Spleen (tissue), 7 donors: Measurements from ENCODE around the gene MARK2.

Experiments used
- CTCF ChIP-seq, 11 experiments: fragments of 200-600 bp in 7 of 11; fragments of 450-650 bp in 4 of 11; sonication (generic) in 4 of 11; IDR thresholded peaks in 8 of 11; conservative IDR thresholded peaks in 3 of 11; 1 replicate in 7 of 11; 2 replicates in 4 of 11; pipeline versions ENCODE4 v1.4.0 to v1.8.0; 2016 to 2021; ENCODE audit warnings: antibody characterized with exemption in 11 of 11, inconsistent platforms in 4 of 11, mild to moderate bottlenecking in 1 of 11
- POLR2A ChIP-seq, 3 donors: fragments of 450-650 bp; IDR thresholded peaks; one replicate each; pipeline ENCODE4 v1.5.1; 2017; ENCODE audit warnings: antibody characterized with exemption in 3 of 3, mild to moderate bottlenecking in 1 of 3
- POLR2AphosphoS5 ChIP-seq, 3 donors: sonication (generic); formaldehyde crosslinking; IDR thresholded peaks; one replicate each; pipeline ENCODE4 v1.5.1; 2017; ENCODE audit warnings: antibody characterized with exemption in 3 of 3
- donor health status: DM: no; HTN: no; CAD: no; lungs with moderate emphysema.
- donor health status: DM: no; HTN: no; CAD: no.
- donor health status: DM: no; HTN: no; CAD: no.

GRCh38 chr11:63897459-63898146 is 58.7 kb downstream of the MARK2 start:
- TF ChIP-seq CTCF (IDR thresholded peaks at IDR 0.05 in 8 of 11, conservative IDR thresholded peaks at IDR 0.05 in 3 of 11), result no peak
- no peak for TF ChIP-seq POLR2A (IDR thresholded peaks at IDR 0.05)
- peak in 1 of 3 donors; percentile 24 for TF ChIP-seq POLR2AphosphoS5 (IDR thresholded peaks at IDR 0.05)
